ENCODE data around the gene CNTF.

The CNTF gene

GRCh38 chr11:58637371-58637770 lies 14.9 kb downstream of the CNTF start:
- no peak for DNase-seq (ENCODE audit: extremely low read depth, low read depth)
- TF ChIP-seq CTCF (IDR thresholded peaks at IDR 0.05; ENCODE audit: low read depth, low read length), result no peak

- DNase-seq (ENCODE audit: extremely low read depth, low read depth), result no peak
- TF ChIP-seq CTCF (IDR thresholded peaks at IDR 0.05; ENCODE audit: low read depth, low read length), result no peak
These were observed 16.6 kb downstream of the CNTF start for GRCh38 chr11:58639103-58639502.

- no peak for DNase-seq (ENCODE audit: extremely low read depth, low read depth)
These were observed 17.2 kb downstream of the CNTF start for GRCh38 chr11:58639669-58640068.

GRCh38 chr11:58640386-58641023 lies 18.0 kb downstream of the CNTF start:
- TF ChIP-seq CTCF (IDR thresholded peaks at IDR 0.05; ENCODE audit: low read depth, low read length), result no peak
- DNase-seq (ENCODE audit: extremely low read depth, low read depth), result no peak

More at GRCh38 chr11:58639669-58640068, 17.2 kb downstream of the CNTF start:
- TF ChIP-seq CTCF (IDR thresholded peaks at IDR 0.05; ENCODE audit: low read depth, low read length), result no peak

- TF ChIP-seq CTCF (IDR thresholded peaks at IDR 0.05; ENCODE audit: low read depth, low read length), result no peak
- no peak for DNase-seq (ENCODE audit: extremely low read depth, low read depth)
These were observed 18.9 kb downstream of the CNTF start for GRCh38 chr11:58641341-58641740.

GRCh38 chr11:58641803-58642581 lies 19.5 kb downstream of the CNTF start:
- DNase-seq (ENCODE audit: extremely low read depth, low read depth), result no peak
- no peak for TF ChIP-seq CTCF (IDR thresholded peaks at IDR 0.05; ENCODE audit: low read depth, low read length)

GRCh38 chr11:58645854-58646253 lies 23.4 kb downstream of the CNTF start:
- no peak for TF ChIP-seq CTCF (IDR thresholded peaks at IDR 0.05; ENCODE audit: low read depth, low read length)

More at GRCh38 chr11:58645854-58646253, 23.4 kb downstream of the CNTF start:
- no peak for DNase-seq (ENCODE audit: extremely low read depth, low read depth)
